ENCODE measurements around the gene METTL24. TPM values are rescaled to one million over a fixed set of nuclear protein-coding genes. Genes with fewer than 3 reads are reported as not detected.

The METTL24 gene
- total and polyA plus RNA-seq, 10 of the 15 experiments (the other 5 are each of a cell fraction or from before 2014, with no cell fraction given): 0.20 TPM; not detected in 9

- no TSS peak for BruUV-seq (replicated peaks)
- Histone ChIP-seq H3K4me1 (ENCODE audit: control insufficient read depth, insufficient read depth, low read length) (no peaks in the 10 kb centered on the region), H3K9ac (ENCODE audit: control insufficient read depth, insufficient read depth, low read length) (no peak overlapping the region), H4K20me1 (ENCODE audit: control insufficient read depth, insufficient read depth) (no peaks in the 10 kb centered on the region), H3K4me3 (no peak overlapping the region), H3K79me2 (ENCODE audit: control insufficient read depth, insufficient read depth, low read length) (no peaks in the 10 kb centered on the region), H3K27ac (ENCODE audit: control insufficient read depth, insufficient read depth) (no peak overlapping the region), H3K9me3 (replicated peaks; ENCODE audit: control insufficient read depth, insufficient read depth, low read length) (no peaks in the 10 kb centered on the region), H2AFZ (ENCODE audit: control insufficient read depth, low read depth, low read length) (no peak overlapping the region), H3K27me3 (replicated peaks in 1 of 2; ENCODE audit: control insufficient read depth in 2 of 2, insufficient read depth in 2 of 2, low read length in 1 of 2) (peaks cover 7 to 20% of the 10 kb centered on the region in 2 experiments; a peak in 3 of 4 replicates), H3K4me2 (ENCODE audit: control insufficient read depth, insufficient read depth) (no peak overlapping the region), H3K36me3 (ENCODE audit: control insufficient read depth in 2 of 2, insufficient read depth in 2 of 2, low read length in 1 of 2) (no peaks in the 10 kb centered on the region)
- TF ChIP-seq ZNF592 (IDR thresholded peaks at IDR 0.05): no peak
- POLR2A ChIA-PET: no interaction called here
- SMC1A ChIA-PET (ENCODE audit: uncharacterized antibody, unreplicated experiment): interaction anchor here (1.2 kb wide), 1 partner anchor 10 kb away, joined by 3 read pairs; no protein-coding TSS in a partner anchor
- WGBS (ENCODE audit: insufficient coverage, insufficient replicate concordance, low lambda C conversion rate, missing lambda C conversion rate): 73% methylated on average over 14 of the region's 15 CpGs
- FAIRE-seq (no peak), ATAC-seq (no peak), DNase-seq (ENCODE audit: low read depth, low spot score) (no peak)
- CTCF ChIA-PET: no interaction called here
- in situ Hi-C loops (cut with MboI): no loop called here
- RAD21 ChIA-PET (ENCODE audit: unreplicated experiment): no interaction called here
- intact Hi-C loops (cut with micrococcal nuclease; ENCODE audit: unreplicated experiment): no loop called here
Measured at GRCh38 chr6:110356778-110357177, 1.4 kb downstream of the METTL24 start.

- Histone ChIP-seq H3K27ac (ENCODE audit: control insufficient read depth, insufficient read depth) (no peak overlapping the region), H4K20me1 (ENCODE audit: control insufficient read depth, insufficient read depth) (no peaks in the 10 kb centered on the region), H3K4me2 (ENCODE audit: control insufficient read depth, insufficient read depth) (no peak overlapping the region), H2AFZ (ENCODE audit: control insufficient read depth, low read depth, low read length) (no peak overlapping the region), H3K4me3 (no peak overlapping the region), H3K4me1 (ENCODE audit: control insufficient read depth, insufficient read depth, low read length) (no peaks in the 10 kb centered on the region), H3K27me3 (replicated peaks in 1 of 2; ENCODE audit: control insufficient read depth in 2 of 2, insufficient read depth in 2 of 2, low read length in 1 of 2) (peaks cover 7 to 20% of the 10 kb centered on the region in 2 experiments; a peak in 3 of 4 replicates), H3K9me3 (replicated peaks; ENCODE audit: control insufficient read depth, insufficient read depth, low read length) (no peaks in the 10 kb centered on the region), H3K36me3 (ENCODE audit: control insufficient read depth in 2 of 2, insufficient read depth in 2 of 2, low read length in 1 of 2) (no peaks in the 10 kb centered on the region), H3K79me2 (ENCODE audit: control insufficient read depth, insufficient read depth, low read length) (no peaks in the 10 kb centered on the region), H3K9ac (ENCODE audit: control insufficient read depth, insufficient read depth, low read length) (no peak overlapping the region)
- intact Hi-C loops (cut with micrococcal nuclease; ENCODE audit: unreplicated experiment) (no loop called here), in situ Hi-C loops (cut with MboI) (no loop called here)
- ChIA-PET POLR2A (no interaction called here), SMC1A (ENCODE audit: uncharacterized antibody, unreplicated experiment) (no interaction called here), RAD21 (ENCODE audit: unreplicated experiment) (no interaction called here), CTCF (no interaction called here)
- 0% methylated on average over 2 of the region's 2 CpGs for WGBS (ENCODE audit: insufficient coverage, insufficient replicate concordance, low lambda C conversion rate, missing lambda C conversion rate)
- BruUV-seq (replicated peaks): no TSS peak
- ATAC-seq (no peak), FAIRE-seq (no peak), DNase-seq (ENCODE audit: low read depth, low spot score) (no peak)
- TF ChIP-seq YBX1 (IDR thresholded peaks at IDR 0.05) (no peak), CHD2 (IDR thresholded peaks at IDR 0.05; ENCODE audit: borderline replicate concordance, low read depth, low read length) (no peak), POLR2AphosphoS5 (IDR thresholded peaks at IDR 0.05; ENCODE audit: low read length) (no peak), E2F8 (IDR thresholded peaks at IDR 0.05; ENCODE audit: low read depth, partially characterized antibody) (no peak), NFYA (IDR thresholded peaks at IDR 0.05; ENCODE audit: borderline replicate concordance, low read depth, low read length) (no peak), MYB (IDR thresholded peaks at IDR 0.05; ENCODE audit: borderline replicate concordance, low read depth, low read length) (no peak)
Measured at GRCh38 chr6:110355727-110356126, 2.4 kb downstream of the METTL24 start.

All from GM12878 (cell line).